Transverse colon (tissue), 4 donors: ENCODE data around the gene DSCAM. TPM values are rescaled to one million over a fixed set of nuclear protein-coding genes. Genes with fewer than 3 reads are reported as not detected.

Source experiments
- DNase-seq: peaks from one replicate; pipeline ENCODE4 v3.0.0-alpha.2; 2019
- H3K27ac ChIP-seq, 4 donors: fragments of 200-600 bp; sonication (generic); 2 replicates each; pipeline ENCODE4 v1.5.1; 2016 to 2018; ENCODE audit warnings: inconsistent platforms in 4 of 4
- H3K27me3 ChIP-seq: fragments of 200-600 bp; sonication (generic); 2 replicates; pipeline ENCODE4 v1.5.1; 2017; ENCODE audit warnings: inconsistent platforms
- H3K36me3 ChIP-seq, 4 donors: fragments of 200-600 bp; sonication (generic); 2 replicates each; pipeline ENCODE4 v1.5.1; 2017 to 2019; ENCODE audit warnings: inconsistent platforms in 4 of 4
- H3K4me1 ChIP-seq, 4 donors: fragments of 200-600 bp; sonication (generic); 2 replicates each; pipeline ENCODE4 v1.5.1; 2017 to 2020; ENCODE audit warnings: inconsistent platforms in 4 of 4
- H3K4me3 ChIP-seq, 4 donors: fragments of 200-600 bp; sonication (generic); 1 replicate in 1 of 4; 2 replicates in 3 of 4; pipeline versions ENCODE4 v1.5.1 to v1.6.1; 2017 to 2019; ENCODE audit warnings: inconsistent platforms in 4 of 4
- H3K9me3 ChIP-seq, 2 donors: fragments of 200-600 bp; sonication (generic); 2 replicates each; pipeline ENCODE4 v1.5.1; 2017 to 2019; ENCODE audit warnings: inconsistent platforms in 2 of 2
- EP300 ChIP-seq: sonication (generic); formaldehyde crosslinking; IDR thresholded peaks from one replicate; pipeline ENCODE4 v1.6.1; 2017; ENCODE audit warnings: antibody characterized with exemption, low read depth
- POLR2A ChIP-seq: fragments of 450-650 bp; IDR thresholded peaks from one replicate; pipeline ENCODE4 v1.6.1; 2016; ENCODE audit warnings: antibody characterized with exemption, mild to moderate bottlenecking, moderate library complexity
- POLR2AphosphoS5 ChIP-seq, 3 donors: sonication (generic); formaldehyde crosslinking; IDR thresholded peaks; one replicate each; pipeline ENCODE4 v1.6.1; 2016; ENCODE audit warnings: antibody characterized with exemption in 3 of 3
- WGBS, 2 donors: methylation state at CpG; one replicate each; pipeline ENCODE4 v1.1.5; 2018; ENCODE audit warnings: low coverage in 1 of 2; 5-methylcytosine and 5-hydroxymethylcytosine counted together
- in situ Hi-C, 4 donors: fragments of 200-750 bp; cut with MboI; loops; one replicate each; pipeline versions ENCODE4 v1.15.0 to v1.15.1; 2017; ENCODE audit warnings: low sequenced_read_pairs in 3 of 4, low pct_ligation_motif_present in 1 of 4, low pct_unique_long_range_greater_than_20kb in 1 of 4
- intact Hi-C: fragments of 100-400 bp; cut with DNase I; formaldehyde crosslinking; loops from one replicate; pipeline ENCODE4 v1.15.1; 2023; ENCODE audit warnings: low total_unique reads
- total RNA-seq, 4 donors: library from RNA; depleted of rRNA; stranded (reverse); fragments of >200 nt; gene quantifications; one replicate each; pipeline ENCODE4 v1.1.0, GENCODE V29; 2016
- TF ChIP-seq, protein P1 (sequence below), 5 experiments: fragments of 200-600 bp in 3 of 5; fragments of 450-650 bp in 2 of 5; sonication (generic) in 3 of 5; IDR thresholded peaks; 1 replicate in 2 of 5; 2 replicates in 3 of 5; pipeline ENCODE4 v1.5.1; 2016 to 2017; ENCODE audit warnings: antibody characterized with exemption in 5 of 5, inconsistent platforms in 3 of 5, mild to moderate bottlenecking in 2 of 5, moderate library complexity in 1 of 5

Gene DSCAM
- total RNA-seq, 4 donors from 2014 or later: 0.16 TPM; not detected in 3

DNA sequence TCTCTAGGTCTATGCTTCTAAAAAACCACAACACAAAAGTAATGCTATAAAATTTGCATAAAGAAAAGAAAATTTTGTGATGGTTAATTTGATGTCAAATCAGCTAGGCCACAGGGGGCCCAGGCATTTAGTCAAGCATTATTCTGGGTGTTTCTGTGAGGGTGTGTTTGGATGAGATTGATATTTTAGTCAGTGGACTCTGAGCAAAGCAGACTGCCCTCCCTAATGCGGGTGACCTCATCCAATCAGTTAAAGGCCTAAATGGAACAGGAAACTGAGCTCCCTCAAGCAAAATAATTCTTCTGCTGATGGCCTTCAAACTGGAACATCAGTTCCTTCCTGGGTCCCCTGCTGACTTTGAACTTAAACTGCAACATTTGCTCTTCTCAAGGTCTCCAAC is 358.0 kb downstream of the DSCAM start:
- H3K4me1 ChIP-seq: no peaks in the 10 kb centered on the region
- DNase-seq: no peak
- WGBS, 2 donors: 93% methylated on average over 1 of the region's 1 CpG; no CpG with 5 or more reads in 1 of the 2 donors
- H3K9me3 ChIP-seq: peaks cover 7 to 9% of the 10 kb centered on the region in 2 donors
- H3K36me3 ChIP-seq: no peaks in the 10 kb centered on the region
- intact Hi-C loops: no loop called here
- no peak overlapping the region for H3K4me3 ChIP-seq
- no peaks in the 10 kb centered on the region for H3K27me3 ChIP-seq
- H3K27ac ChIP-seq: no peak overlapping the region
- in situ Hi-C loops: no loop called here
- TF ChIP-seq EP300: no peak
- no peak for TF ChIP-seq POLR2A

DNA sequence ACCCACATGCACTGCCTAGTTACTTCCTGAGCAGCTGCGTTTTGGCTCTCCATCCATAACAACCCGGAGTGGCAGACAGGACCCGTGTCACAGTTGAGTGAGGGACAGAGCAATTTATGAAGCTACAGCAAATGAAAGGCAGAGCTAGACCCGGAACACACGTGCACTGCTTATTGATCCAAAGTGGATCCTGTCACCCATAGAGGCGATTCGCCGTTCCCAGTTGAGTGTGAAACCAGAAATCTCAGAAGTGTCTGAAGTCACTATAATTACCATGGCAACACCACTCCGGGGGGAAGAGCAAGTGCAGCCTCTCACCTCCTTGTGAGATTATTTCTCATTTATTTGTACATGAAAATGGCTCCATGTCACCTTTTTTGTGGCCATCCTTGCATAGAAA is 365.2 kb downstream of the DSCAM start:
- Histone ChIP-seq H3K4me1 (no peaks in the 10 kb centered on the region), H3K36me3 (no peaks in the 10 kb centered on the region), H3K27ac (no peak overlapping the region), H3K27me3 (no peaks in the 10 kb centered on the region), H3K4me3 (no peak overlapping the region), H3K9me3 (no peaks in the 10 kb centered on the region)
- intact Hi-C loops: no loop called here
- DNase-seq: no peak
- TF ChIP-seq EP300 (no peak), POLR2AphosphoS5 (IDR thresholded peaks at IDR 0.05) (no peak), POLR2A (no peak)
- TF ChIP-seq, protein P1, sequence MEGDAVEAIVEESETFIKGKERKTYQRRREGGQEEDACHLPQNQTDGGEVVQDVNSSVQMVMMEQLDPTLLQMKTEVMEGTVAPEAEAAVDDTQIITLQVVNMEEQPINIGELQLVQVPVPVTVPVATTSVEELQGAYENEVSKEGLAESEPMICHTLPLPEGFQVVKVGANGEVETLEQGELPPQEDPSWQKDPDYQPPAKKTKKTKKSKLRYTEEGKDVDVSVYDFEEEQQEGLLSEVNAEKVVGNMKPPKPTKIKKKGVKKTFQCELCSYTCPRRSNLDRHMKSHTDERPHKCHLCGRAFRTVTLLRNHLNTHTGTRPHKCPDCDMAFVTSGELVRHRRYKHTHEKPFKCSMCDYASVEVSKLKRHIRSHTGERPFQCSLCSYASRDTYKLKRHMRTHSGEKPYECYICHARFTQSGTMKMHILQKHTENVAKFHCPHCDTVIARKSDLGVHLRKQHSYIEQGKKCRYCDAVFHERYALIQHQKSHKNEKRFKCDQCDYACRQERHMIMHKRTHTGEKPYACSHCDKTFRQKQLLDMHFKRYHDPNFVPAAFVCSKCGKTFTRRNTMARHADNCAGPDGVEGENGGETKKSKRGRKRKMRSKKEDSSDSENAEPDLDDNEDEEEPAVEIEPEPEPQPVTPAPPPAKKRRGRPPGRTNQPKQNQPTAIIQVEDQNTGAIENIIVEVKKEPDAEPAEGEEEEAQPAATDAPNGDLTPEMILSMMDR (IDR thresholded peaks at IDR 0.05): no peak
- in situ Hi-C loops: no loop called here
- 79 to 84% methylated on average over 6 to 9 of the region's 9 CpGs for WGBS, 2 donors

DNA sequence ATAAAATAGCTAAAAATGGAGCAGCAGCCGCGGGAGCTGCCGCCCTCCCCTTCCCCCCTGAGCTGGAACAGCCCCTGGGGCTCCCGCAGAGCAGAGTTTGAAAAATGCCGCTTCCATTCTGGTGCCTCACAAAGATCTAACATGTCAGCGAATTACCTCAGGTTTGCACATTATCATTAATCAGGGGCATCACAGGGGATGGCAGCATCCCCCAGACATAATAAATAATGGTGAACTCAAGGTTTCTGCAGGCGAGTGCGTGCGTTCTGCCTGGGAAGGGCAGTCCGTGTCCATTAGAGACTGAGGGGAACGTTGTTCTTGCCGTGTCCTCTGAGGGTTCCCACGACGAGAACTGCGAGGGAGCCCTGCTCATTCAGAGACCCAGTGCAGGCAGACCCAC is 372.4 kb downstream of the DSCAM start:
- intact Hi-C loops: no loop called here

DNA sequence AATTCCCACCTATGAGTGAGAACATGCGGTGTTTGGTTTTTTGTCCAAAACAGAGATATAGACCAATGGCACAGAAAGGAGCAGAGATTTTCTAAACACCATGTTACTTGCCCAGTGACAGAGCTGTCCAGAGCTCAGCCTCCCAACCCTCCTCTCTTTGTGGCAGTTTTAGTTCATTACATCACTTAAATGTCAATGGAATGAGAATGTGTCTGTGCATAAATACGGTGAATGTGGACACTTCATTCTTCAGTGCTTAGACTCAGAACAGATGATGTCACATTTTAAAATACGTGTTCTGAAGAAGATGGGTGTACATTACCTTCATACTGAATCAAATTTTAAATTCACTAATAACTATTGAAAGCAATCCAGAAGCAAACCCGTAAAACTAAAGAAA is 374.9 kb downstream of the DSCAM start:
- in situ Hi-C loops (loop anchor here (25.0 kb wide), 1 partner anchor 590 kb away; no protein-coding TSS in a partner anchor), intact Hi-C loops (no loop called here)
- Histone ChIP-seq H3K4me1 (no peaks in the 10 kb centered on the region), H3K4me3 (no peak overlapping the region), H3K27me3 (no peaks in the 10 kb centered on the region), H3K27ac (no peak overlapping the region), H3K9me3 (no peaks in the 10 kb centered on the region), H3K36me3 (no peaks in the 10 kb centered on the region)
- WGBS, 2 donors: 58 to 60% methylated on average over 4 of the region's 4 CpGs
- TF ChIP-seq, protein P1 (IDR thresholded peaks at IDR 0.05): no peak
- TF ChIP-seq POLR2A: no peak
- TF ChIP-seq EP300: no peak
- TF ChIP-seq POLR2AphosphoS5 (IDR thresholded peaks at IDR 0.05): no peak
- no peak for DNase-seq

More for the DNA sequence above, 372.4 kb downstream of the DSCAM start:
- no peak overlapping the region for H3K4me3 ChIP-seq
- no peak overlapping the region for H3K27ac ChIP-seq
- no peak for TF ChIP-seq EP300
- TF ChIP-seq, protein P1 (IDR thresholded peaks at IDR 0.05): no peak
- TF ChIP-seq POLR2AphosphoS5 (IDR thresholded peaks at IDR 0.05): no peak
- no peak for TF ChIP-seq POLR2A
- H3K4me1 ChIP-seq: no peaks in the 10 kb centered on the region
- in situ Hi-C loops: loop anchor here (25.0 kb wide), 1 partner anchor 588 kb away; no protein-coding TSS in a partner anchor
- no peaks in the 10 kb centered on the region for H3K9me3 ChIP-seq
- WGBS, 2 donors: 51 to 74% methylated on average over 3 to 14 of the region's 15 CpGs
- no peaks in the 10 kb centered on the region for H3K27me3 ChIP-seq
- no peaks in the 10 kb centered on the region for H3K36me3 ChIP-seq
- DNase-seq: no peak

DNA sequence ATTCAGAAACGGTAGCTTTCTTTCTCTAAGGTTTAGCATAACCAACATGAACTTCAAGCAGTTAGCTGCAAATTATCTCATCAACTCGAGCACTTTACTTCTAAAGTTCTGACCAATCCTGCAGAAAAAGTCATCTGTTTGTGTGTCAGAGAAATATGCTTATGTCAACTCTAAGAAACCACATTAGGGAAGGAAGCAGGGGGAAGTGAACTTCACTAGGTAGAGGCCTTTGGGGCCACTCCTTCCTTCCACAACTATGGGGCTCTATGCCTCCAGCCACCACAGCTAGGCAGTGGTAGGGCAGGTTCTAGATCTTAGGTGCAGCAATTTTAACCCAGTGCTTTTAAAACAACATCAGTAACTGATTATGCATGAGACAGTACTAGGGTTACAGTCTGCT is 375.9 kb downstream of the DSCAM start:
- H3K36me3 ChIP-seq: no peaks in the 10 kb centered on the region
- 42 to 58% methylated on average over 2 of the region's 2 CpGs for WGBS, 2 donors
- H3K27ac ChIP-seq: no peak overlapping the region
- DNase-seq: no peak
- in situ Hi-C loops (loop anchor here (25.0 kb wide), 1 partner anchor 591 kb away; no protein-coding TSS in a partner anchor), intact Hi-C loops (no loop called here)
- H3K9me3 ChIP-seq: no peaks in the 10 kb centered on the region
- H3K27me3 ChIP-seq: no peaks in the 10 kb centered on the region
- TF ChIP-seq EP300: no peak
- no peak for TF ChIP-seq POLR2A
- TF ChIP-seq POLR2AphosphoS5 (IDR thresholded peaks at IDR 0.05): no peak
- TF ChIP-seq, protein P1 (IDR thresholded peaks at IDR 0.05): no peak
- no peaks in the 10 kb centered on the region for H3K4me1 ChIP-seq
- H3K4me3 ChIP-seq: no peak overlapping the region
